MM.1S (cell line): Measurements from ENCODE around the gene E2F2.
"Not testable (repeated sequence)": the region's sequence is repeated elsewhere in the genome, so short reads cannot be mapped to it uniquely, and the experiment has no call there.

Experiments
- DNase-seq: peaks from one replicate; pipeline ENCODE4 v3.0.0-alpha.2; 2015
- H2AFZ ChIP-seq: fragments of 300-600 bp; sonication (generic); 2 replicates; pipeline ENCODE4 v1.6.0; 2016; ENCODE audit warnings: antibody characterized with exemption, low read length
- H3F3A ChIP-seq: fragments of 300-600 bp; sonication (generic); 2 replicates; pipeline ENCODE4 v1.6.1; 2016; ENCODE audit warnings: mild to moderate bottlenecking, antibody characterized with exemption, low read length, moderate library complexity, mixed read lengths; ENCODE audit not compliant: insufficient read depth
- H3K27ac ChIP-seq: fragments of 300-600 bp; sonication (generic); 2 replicates; pipeline ENCODE4 v1.5.1; 2016; ENCODE audit warnings: mild to moderate bottlenecking, low read length
- H3K27me3 ChIP-seq: fragments of 300-600 bp; sonication (generic); replicated peaks from 2 replicates; pipeline ENCODE4 v1.6.0; 2016; ENCODE audit warnings: low read length; ENCODE audit not compliant: insufficient read depth
- H3K36me3 ChIP-seq: fragments of 300-600 bp; sonication (generic); replicated peaks from 2 replicates; pipeline ENCODE4 v1.6.1; 2016; ENCODE audit warnings: mild to moderate bottlenecking, low read length, mixed read lengths; ENCODE audit not compliant: insufficient read depth
- H3K4me1 ChIP-seq: fragments of 300-600 bp; sonication (generic); 2 replicates; pipeline ENCODE4 v1.6.1; 2016; ENCODE audit warnings: low read length, mixed read lengths
- H3K4me2 ChIP-seq: fragments of 300-600 bp; sonication (generic); 2 replicates; pipeline ENCODE4 v1.6.0; 2016; ENCODE audit warnings: low read depth, low read length
- H3K4me3 ChIP-seq: fragments of 300-600 bp; sonication (generic); 2 replicates; pipeline ENCODE4 v1.5.1; 2016; ENCODE audit warnings: low read length, mixed read lengths
- H3K79me2 ChIP-seq: fragments of 300-600 bp; sonication (generic); 2 replicates; pipeline ENCODE4 v1.6.1; 2016; ENCODE audit warnings: mixed run types, low read length, mixed read lengths
- H3K9ac ChIP-seq: fragments of 300-600 bp; sonication (generic); 2 replicates; pipeline ENCODE4 v1.6.1; 2016; ENCODE audit warnings: low read length, mixed read lengths
- H3K9me2 ChIP-seq: fragments of 300-600 bp; sonication (generic); replicated peaks from 2 replicates; pipeline ENCODE4 v1.6.1; 2016; ENCODE audit warnings: mild to moderate bottlenecking, low read length, mixed read lengths; ENCODE audit not compliant: insufficient read depth
- H3K9me3 ChIP-seq: fragments of 300-600 bp; sonication (generic); replicated peaks from 2 replicates; pipeline ENCODE4 v1.6.1; 2016; ENCODE audit warnings: mild to moderate bottlenecking, low read length, mixed read lengths; ENCODE audit not compliant: insufficient read depth
- H4K20me1 ChIP-seq: fragments of 300-600 bp; sonication (generic); 2 replicates; pipeline ENCODE4 v1.6.1; 2016; ENCODE audit warnings: mild to moderate bottlenecking, low read length, moderate library complexity, mixed read lengths; ENCODE audit not compliant: insufficient read depth
- CTCF ChIP-seq: fragments of 300-600 bp; sonication (generic); IDR thresholded peaks from 2 replicates; pipeline ENCODE4 v1.5.1; 2016; ENCODE audit warnings: antibody characterized with exemption, low read length, mixed read lengths
- EZH2 ChIP-seq: fragments of 300-600 bp; sonication (generic); optimal IDR thresholded peaks from 2 replicates; pipeline ENCODE3; 2017; ENCODE audit warnings: low read depth, mild to moderate bottlenecking, antibody characterized with exemption, low read length, mixed read lengths
- EZH2phosphoT487 ChIP-seq: fragments of 300-600 bp; sonication (generic); IDR thresholded peaks from 2 replicates; pipeline ENCODE4 v1.6.1; 2018; ENCODE audit warnings: antibody characterized with exemption, low read length

Gene E2F2

DNA sequence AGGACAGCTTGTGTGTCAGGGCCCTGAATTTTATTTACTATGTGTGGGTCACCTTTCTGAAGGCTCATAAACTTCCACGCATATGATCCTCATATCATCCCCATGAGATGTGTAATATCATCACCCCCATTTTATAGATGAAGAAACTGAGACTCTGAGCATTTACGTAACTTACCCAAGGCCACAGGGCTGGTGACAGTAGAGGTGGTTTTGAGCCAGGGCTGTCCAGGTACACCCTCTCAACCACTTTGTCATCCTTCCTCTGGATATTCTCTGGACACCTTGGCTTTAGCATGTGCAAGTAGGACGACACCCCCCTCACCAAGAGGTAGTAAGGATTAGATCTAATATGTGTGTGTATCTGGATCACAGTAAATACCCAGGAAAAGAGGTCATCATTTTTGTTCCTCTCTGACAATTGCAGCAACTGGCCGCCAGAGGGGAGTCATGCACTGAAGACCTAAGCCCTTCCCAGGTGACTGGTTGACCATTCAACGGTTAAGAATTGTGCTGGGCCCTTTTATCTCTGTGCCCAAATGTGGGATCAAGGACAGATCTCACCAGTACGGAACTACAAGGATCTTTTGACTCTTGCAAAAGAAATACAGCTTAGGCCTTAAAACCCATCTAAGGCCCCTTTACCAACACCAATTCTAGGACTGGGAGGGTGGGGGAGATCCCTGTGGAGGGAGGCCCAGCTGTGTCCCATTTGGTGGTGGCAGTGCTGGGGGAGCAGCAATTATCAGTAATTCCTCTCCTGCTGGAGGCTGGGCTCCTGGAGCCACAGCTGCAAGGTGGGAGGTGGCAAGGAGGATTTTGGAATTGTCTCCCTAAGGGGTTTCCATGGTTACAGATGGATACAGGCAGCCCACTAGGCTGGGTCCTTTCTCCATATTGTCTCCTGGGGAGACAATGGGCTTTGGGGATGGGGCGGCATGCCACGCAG is 13.7 kb upstream of the E2F2 start:
- Histone ChIP-seq H2AFZ (no peak overlapping the region), H3K36me3 (no peaks in the 10 kb centered on the region), H3K4me1 (no peaks in the 10 kb centered on the region; the same call in 1 of the 2 replicates), H3K79me2 (no peaks in the 10 kb centered on the region), H3K9me3 (no peaks in the 10 kb centered on the region), H3K27me3 (no peaks in the 10 kb centered on the region), H3K27ac (no peak overlapping the region), H3F3A (no peaks in the 10 kb centered on the region), H3K4me3 (no peak overlapping the region), H3K4me2 (no peak overlapping the region), H4K20me1 (no peaks in the 10 kb centered on the region), H3K9me2 (no peaks in the 10 kb centered on the region), H3K9ac (no peak overlapping the region)
- peak; percentile 76 for DNase-seq
- TF ChIP-seq EZH2phosphoT487 (no peak), CTCF (peak; percentile 87)

GRCh38 chr1:23543707-23544443 is 12.8 kb upstream of the E2F2 start:
- no peak overlapping the region for H3K4me2 ChIP-seq
- no peak for DNase-seq
- H3K27ac ChIP-seq, result no peak overlapping the region

GRCh38 chr1:23542940-23543339 is 11.9 kb upstream of the E2F2 start:
- H3K9me3 ChIP-seq, H3K36me3 ChIP-seq, H3K9me2 ChIP-seq, H3K9ac ChIP-seq, H3K4me1 ChIP-seq, DNase-seq, H3K4me3 ChIP-seq, H2AFZ ChIP-seq, H3F3A ChIP-seq, H4K20me1 ChIP-seq, H3K27ac ChIP-seq, H3K27me3 ChIP-seq, H3K79me2 ChIP-seq, H3K4me2 ChIP-seq: not testable (repeated sequence)

More at GRCh38 chr1:23543707-23544443, 12.8 kb upstream of the E2F2 start:
- Histone ChIP-seq H3K9me2 (no peaks in the 10 kb centered on the region), H3K79me2 (no peaks in the 10 kb centered on the region), H3K27me3 (no peaks in the 10 kb centered on the region), H3K9me3 (no peaks in the 10 kb centered on the region), H3K4me1 (peaks cover 4% of the 10 kb centered on the region; the same call in 1 of the 2 replicates), H3K9ac (no peak overlapping the region), H3K4me3 (no peak overlapping the region), H4K20me1 (no peaks in the 10 kb centered on the region), H2AFZ (no peak overlapping the region), H3K36me3 (no peaks in the 10 kb centered on the region), H3F3A (no peaks in the 10 kb centered on the region)
- no peak for TF ChIP-seq EZH2phosphoT487
- no peak for TF ChIP-seq EZH2
- no peak for TF ChIP-seq CTCF
